CD8-positive, alpha-beta memory T cell (primary cell): ENCODE measurements around the gene NDRG4. TPM values are rescaled to one million over a fixed set of nuclear protein-coding genes. Genes with fewer than 3 reads are reported as not detected.

Experiments used
- CTCF ChIA-PET: fragments of 350-600 bp; sonication (Branson Sonifier 250); formaldehyde crosslinking; loops from one replicate; lab custom pipeline; 2021; ENCODE audit warnings: antibody characterized with exemption; lab: Charles Lee
- POLR2A ChIA-PET: fragments of 350-600 bp; sonication (Branson Sonifier 250); formaldehyde crosslinking; loops from one replicate; lab custom pipeline; 2021; ENCODE audit warnings: antibody characterized with exemption; lab: Charles Lee
- DNase-seq, 5 donors: peaks; one replicate each; pipeline versions ENCODE4 v3.0.0 to v3.0.0-alpha.2; 2020 to 2022; ENCODE audit warnings: mixed read lengths in 1 of 5
- H3K27ac ChIP-seq: one replicate; pipeline ENCODE4 v1.7.0; 2013; ENCODE audit warnings: low read depth, mild to moderate bottlenecking, low read length, moderate library complexity
- H3K27me3 ChIP-seq: 2 replicates; pipeline ENCODE4 v1.7.0; 2013; ENCODE audit warnings: low read length, mild to moderate bottlenecking; ENCODE audit not compliant: insufficient read depth, poor library complexity, severe bottlenecking
- H3K36me3 ChIP-seq: 2 replicates; pipeline ENCODE4 v1.7.0; 2013; ENCODE audit warnings: mild to moderate bottlenecking, low read length, moderate library complexity; ENCODE audit not compliant: insufficient read depth
- H3K4me1 ChIP-seq: 2 replicates; pipeline ENCODE4 v1.7.0; 2013; ENCODE audit warnings: mild to moderate bottlenecking, low read length, moderate library complexity; ENCODE audit not compliant: insufficient read depth
- H3K4me3 ChIP-seq: 2 replicates; pipeline ENCODE4 v1.7.0; 2013; ENCODE audit warnings: mild to moderate bottlenecking, low read length
- H3K9me3 ChIP-seq: 2 replicates; pipeline ENCODE4 v1.7.0; 2013; ENCODE audit warnings: mild to moderate bottlenecking, low read length
- H3K27ac Mint-ChIP-seq, 8 donors: one replicate each; pipeline ENCODE4 v1.8.0; 2020 to 2021; ENCODE audit warnings: mixed read lengths in 8 of 8, mild to moderate bottlenecking in 6 of 8, inconsistent platforms in 3 of 8, moderate library complexity in 3 of 8
- H3K27me3 Mint-ChIP-seq, 2 donors: one replicate each; pipeline ENCODE4 v1.8.0; 2020 to 2021; ENCODE audit warnings: mixed read lengths in 2 of 2, mild to moderate bottlenecking in 1 of 2, moderate library complexity in 1 of 2
- H3K36me3 Mint-ChIP-seq, 3 donors: one replicate each; pipeline ENCODE4 v1.8.0; 2020 to 2021; ENCODE audit warnings: mixed read lengths in 3 of 3, inconsistent platforms in 1 of 3, mild to moderate bottlenecking in 1 of 3
- H3K4me1 Mint-ChIP-seq, 3 donors: one replicate each; pipeline ENCODE4 v1.8.0; 2020 to 2021; ENCODE audit warnings: mixed read lengths in 3 of 3, inconsistent platforms in 1 of 3, mild to moderate bottlenecking in 1 of 3
- H3K4me3 Mint-ChIP-seq, 7 donors: one replicate each; pipeline ENCODE4 v1.8.0; 2020 to 2021; ENCODE audit warnings: mixed read lengths in 7 of 7, mild to moderate bottlenecking in 6 of 7, moderate library complexity in 4 of 7, inconsistent platforms in 2 of 7
- H3K9me3 Mint-ChIP-seq, 5 donors: one replicate each; pipeline ENCODE4 v1.8.0; 2020 to 2022; ENCODE audit warnings: mixed read lengths in 5 of 5, mild to moderate bottlenecking in 3 of 5, moderate library complexity in 2 of 5, inconsistent platforms in 1 of 5
- polyA plus RNA-seq: library from polyadenylated mRNA; unstranded; fragments of 300-500 nt; fragmentation: Illumina TruSeq; gene quantifications from one replicate; pipeline ENCODE4 v1.2.3, GENCODE V29; 2021
- total RNA-seq, 2 experiments: library from RNA; stranded (reverse); gene quantifications; one replicate each; pipeline ENCODE4 v1.2.3, GENCODE V29; 2021

NDRG4 gene
- total and polyA plus RNA-seq, 3 experiments from 2014 or later = 0.63 to 2.4 (median 1.6) TPM

DNA sequence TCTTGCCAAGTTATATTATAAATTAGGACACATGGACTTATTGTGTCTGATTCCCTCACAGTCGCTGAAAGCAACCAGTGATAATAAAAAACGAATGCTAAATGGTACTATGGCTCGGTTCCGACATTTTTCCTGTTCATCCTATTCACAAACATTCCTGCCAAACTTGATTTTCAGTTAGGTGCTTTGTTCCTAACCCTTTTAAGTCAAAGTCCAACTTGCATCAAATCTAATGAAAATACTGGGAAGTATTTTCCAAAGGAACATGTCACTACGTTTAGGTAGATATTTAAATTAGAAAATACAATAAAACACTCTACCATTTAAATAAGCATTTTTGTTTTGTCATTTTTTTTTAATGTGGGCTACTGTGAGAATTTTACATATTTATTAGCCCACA, 36.3 kb downstream of the NDRG4 start:
- peaks cover 0 to 6% (median 2%) of the 10 kb centered on the region in 3 donors for H3K4me1 Mint-ChIP-seq
- no peaks in the 10 kb centered on the region for H3K9me3 ChIP-seq
- no peak overlapping the region for H3K4me3 Mint-ChIP-seq
- no peaks in the 10 kb centered on the region for H3K27me3 ChIP-seq
- H3K9me3 Mint-ChIP-seq = no peaks in the 10 kb centered on the region
- CTCF ChIA-PET = no interaction called here
- peaks cover 78% of the 10 kb centered on the region for H3K36me3 ChIP-seq
- H3K27me3 Mint-ChIP-seq = no peaks in the 10 kb centered on the region
- H3K4me1 ChIP-seq = no peaks in the 10 kb centered on the region
- H3K27ac ChIP-seq = no peak overlapping the region
- H3K27ac Mint-ChIP-seq = peak overlapping the region in 1 of 8 donors; percentile 26
- no peak overlapping the region for H3K4me3 ChIP-seq
- POLR2A ChIA-PET = no interaction called here
- peaks cover 9 to 90% (median 35%) of the 10 kb centered on the region in 3 donors for H3K36me3 Mint-ChIP-seq
- no peak for DNase-seq

DNA sequence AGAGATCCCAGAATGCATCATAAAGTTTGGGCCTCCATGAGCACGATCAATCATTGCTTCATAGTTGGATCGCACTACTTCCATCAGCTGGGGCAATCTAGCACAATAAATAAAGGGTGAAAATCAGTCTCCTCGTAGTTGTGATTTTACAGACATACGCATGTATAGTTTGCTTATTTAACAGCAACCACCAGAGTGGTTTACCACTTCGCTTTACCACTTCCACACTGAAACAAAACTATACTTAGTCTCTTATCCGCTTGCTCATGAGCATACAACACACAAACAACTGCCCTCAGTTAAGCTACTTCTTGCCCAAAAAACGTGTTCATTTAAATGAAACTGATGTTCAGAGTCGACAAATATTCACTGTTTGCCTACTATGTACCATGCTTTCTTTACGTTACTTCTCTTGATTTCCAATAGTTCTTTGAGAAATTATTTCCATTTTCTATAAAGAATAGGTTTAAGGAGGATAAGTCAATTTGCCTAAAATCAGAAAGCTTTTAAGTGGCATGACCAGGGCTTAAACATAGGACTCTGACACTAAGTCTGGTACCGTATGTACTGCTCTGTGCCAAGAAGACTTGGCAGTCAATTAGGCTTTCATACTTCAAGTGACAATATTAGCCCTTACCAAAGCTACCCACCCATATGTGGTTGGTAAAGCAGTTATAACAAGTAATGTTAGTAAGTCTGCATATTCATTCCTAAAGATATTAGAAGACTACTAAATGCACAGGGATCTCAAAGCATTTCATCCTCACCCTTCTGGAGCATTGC, 37.4 kb downstream of the NDRG4 start:
- H3K36me3 Mint-ChIP-seq = peaks cover 9 to 90% (median 31%) of the 10 kb centered on the region in 3 donors
- no peaks in the 10 kb centered on the region for H3K27me3 ChIP-seq

DNA sequence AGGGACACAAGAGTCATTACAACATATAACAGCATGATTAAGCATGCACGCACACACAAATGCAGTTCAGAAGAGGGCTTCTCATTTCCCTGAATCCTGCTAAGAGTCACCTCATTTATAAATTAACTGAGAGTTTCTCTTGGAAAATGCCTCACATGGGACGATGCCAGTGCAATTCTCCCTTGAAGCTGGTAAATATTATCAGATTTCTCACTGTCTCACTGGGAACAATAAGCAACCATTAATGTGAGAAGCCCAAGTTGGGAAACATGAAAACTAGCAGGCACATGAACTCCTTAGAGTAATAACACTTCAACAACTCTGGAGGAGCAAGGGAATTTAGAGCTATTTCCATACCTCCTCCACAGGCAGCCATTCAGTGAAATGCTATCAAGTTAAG, 41.8 kb downstream of the NDRG4 start:
- ChIA-PET CTCF (no interaction called here), POLR2A (no interaction called here)
- H3K4me1 Mint-ChIP-seq = peaks cover 0 to 1% (median 0%) of the 10 kb centered on the region in 3 donors
- no peak for DNase-seq
- H3K9me3 ChIP-seq = no peaks in the 10 kb centered on the region
- H3K27me3 ChIP-seq = no peaks in the 10 kb centered on the region
- no peak overlapping the region for H3K27ac ChIP-seq
- no peaks in the 10 kb centered on the region for H3K27me3 Mint-ChIP-seq
- H3K4me3 Mint-ChIP-seq = no peak overlapping the region
- H3K4me3 ChIP-seq = no peak overlapping the region
- H3K9me3 Mint-ChIP-seq = no peaks in the 10 kb centered on the region
- no peaks in the 10 kb centered on the region for H3K4me1 ChIP-seq
- H3K36me3 ChIP-seq = peaks cover 75% of the 10 kb centered on the region
- peaks cover 9 to 94% (median 27%) of the 10 kb centered on the region in 3 donors for H3K36me3 Mint-ChIP-seq
- H3K27ac Mint-ChIP-seq = peak overlapping the region in 1 of 8 donors; percentile 23

More for the DNA sequence above, 37.4 kb downstream of the NDRG4 start:
- peaks cover 68% of the 10 kb centered on the region for H3K36me3 ChIP-seq
- ChIA-PET CTCF (no interaction called here), POLR2A (no interaction called here)
- Mint-ChIP-seq H3K4me3 (no peak overlapping the region), H3K4me1 (peaks cover 0 to 6% (median 2%) of the 10 kb centered on the region in 3 donors), H3K27me3 (no peaks in the 10 kb centered on the region), H3K27ac (peak overlapping the region in 2 of 8 donors; percentile 28 to 54), H3K9me3 (no peaks in the 10 kb centered on the region)
- H3K27ac ChIP-seq = no peak overlapping the region
- no peak overlapping the region for H3K4me3 ChIP-seq
- H3K9me3 ChIP-seq = no peaks in the 10 kb centered on the region
- no peak for DNase-seq
- no peaks in the 10 kb centered on the region for H3K4me1 ChIP-seq

- ChIA-PET CTCF (interaction anchor here (0.9 kb wide), 1 partner anchor 9 kb away, joined by 3 read pairs; no protein-coding TSS in a partner anchor), POLR2A (no interaction called here)
- H3K27me3 Mint-ChIP-seq = no peaks in the 10 kb centered on the region
- H3K27ac Mint-ChIP-seq = peak overlapping the region in 2 of 8 donors; percentile 23 to 42
- DNase-seq = no peak
- peaks cover 0 to 3% (median 0%) of the 10 kb centered on the region in 3 donors for H3K4me1 Mint-ChIP-seq
- H3K36me3 ChIP-seq = peaks cover 74% of the 10 kb centered on the region
- H3K27ac ChIP-seq = no peak overlapping the region
- H3K4me1 ChIP-seq = no peaks in the 10 kb centered on the region
- H3K4me3 ChIP-seq = no peak overlapping the region
- H3K4me3 Mint-ChIP-seq = no peak overlapping the region
- H3K9me3 Mint-ChIP-seq = no peaks in the 10 kb centered on the region
- no peaks in the 10 kb centered on the region for H3K9me3 ChIP-seq
- peaks cover 3 to 94% (median 27%) of the 10 kb centered on the region in 3 donors for H3K36me3 Mint-ChIP-seq
- no peaks in the 10 kb centered on the region for H3K27me3 ChIP-seq
Measured at GRCh38 chr16:58542291-58542690, 42.3 kb downstream of the NDRG4 start.

DNA sequence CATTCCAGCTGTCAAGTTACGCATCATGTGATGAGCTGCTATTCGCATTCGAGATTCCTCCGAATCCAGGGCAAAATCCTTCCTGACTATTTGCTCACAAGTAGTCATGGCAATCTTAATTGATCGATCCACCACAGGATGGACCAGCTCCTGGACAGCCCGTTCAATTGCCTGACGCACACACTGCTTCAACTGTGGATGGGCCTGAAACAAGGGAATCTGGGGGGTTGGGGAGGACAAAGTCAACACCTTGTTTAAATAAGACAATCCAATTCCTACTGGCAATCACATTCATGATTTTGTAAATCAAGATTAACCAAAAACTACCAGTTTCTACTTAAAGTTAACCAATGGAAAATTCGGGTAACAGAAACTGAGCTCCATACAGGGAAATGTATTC, 43.7 kb downstream of the NDRG4 start:
- Histone ChIP-seq H3K36me3 (peaks cover 72% of the 10 kb centered on the region), H3K4me1 (no peaks in the 10 kb centered on the region), H3K27ac (no peak overlapping the region), H3K9me3 (no peaks in the 10 kb centered on the region), H3K27me3 (no peaks in the 10 kb centered on the region), H3K4me3 (no peak overlapping the region)
- Mint-ChIP-seq H3K4me1 (peaks cover 3 to 12% (median 4%) of the 10 kb centered on the region in 3 donors), H3K27me3 (no peaks in the 10 kb centered on the region), H3K36me3 (peaks cover 0 to 94% (median 21%) of the 10 kb centered on the region in 3 donors), H3K27ac (peak overlapping the region in 1 of 8 donors; percentile 19), H3K9me3 (no peaks in the 10 kb centered on the region), H3K4me3 (no peak overlapping the region)
- ChIA-PET CTCF (no interaction called here), POLR2A (no interaction called here)
- DNase-seq = no peak

- H3K36me3 Mint-ChIP-seq = peaks cover 0 to 97% (median 20%) of the 10 kb centered on the region in 3 donors
Measured at GRCh38 chr16:58548378-58548777, 48.4 kb downstream of the NDRG4 start.

GRCh38 chr16:58551496-58551895, 51.6 kb downstream of the NDRG4 start:
- no peaks in the 10 kb centered on the region for H3K4me1 ChIP-seq
- POLR2A ChIA-PET = no interaction called here
- H3K36me3 ChIP-seq = peaks cover 77% of the 10 kb centered on the region
- no peaks in the 10 kb centered on the region for H3K27me3 ChIP-seq
- Mint-ChIP-seq H3K4me1 (peaks cover 2 to 14% (median 4%) of the 10 kb centered on the region in 3 donors), H3K9me3 (no peaks in the 10 kb centered on the region), H3K4me3 (no peak overlapping the region), H3K27ac (peak overlapping the region in 1 of 8 donors; percentile 51), H3K27me3 (no peaks in the 10 kb centered on the region), H3K36me3 (peaks cover 6 to 97% (median 24%) of the 10 kb centered on the region in 3 donors)
- H3K9me3 ChIP-seq = no peaks in the 10 kb centered on the region
- no peak overlapping the region for H3K4me3 ChIP-seq
- CTCF ChIA-PET = interaction anchor here (1.4 kb wide), 1 partner anchor 9 kb away, joined by 3 read pairs; no protein-coding TSS in a partner anchor
- H3K27ac ChIP-seq = no peak overlapping the region
- DNase-seq = no peak

More at GRCh38 chr16:58548378-58548777, 48.4 kb downstream of the NDRG4 start:
- H3K27ac ChIP-seq = no peak overlapping the region
- peaks cover 73% of the 10 kb centered on the region for H3K36me3 ChIP-seq
- CTCF ChIA-PET = interaction anchor here (0.7 kb wide), 1 partner anchor 260 kb away, joined by 3 read pairs; no protein-coding TSS in a partner anchor
- POLR2A ChIA-PET = no interaction called here
- no peak overlapping the region for H3K4me3 Mint-ChIP-seq
- H3K9me3 ChIP-seq = no peaks in the 10 kb centered on the region
- no peaks in the 10 kb centered on the region for H3K9me3 Mint-ChIP-seq
- H3K27ac Mint-ChIP-seq = peak overlapping the region in 2 of 8 donors; percentile 15 to 66
- H3K4me1 ChIP-seq = no peaks in the 10 kb centered on the region
- no peak overlapping the region for H3K4me3 ChIP-seq
- no peaks in the 10 kb centered on the region for H3K27me3 ChIP-seq
- peaks cover 3 to 13% (median 4%) of the 10 kb centered on the region in 3 donors for H3K4me1 Mint-ChIP-seq
- no peaks in the 10 kb centered on the region for H3K27me3 Mint-ChIP-seq
- no peak for DNase-seq

- no peak overlapping the region for H3K4me3 Mint-ChIP-seq
- Histone ChIP-seq H3K4me1 (no peaks in the 10 kb centered on the region), H3K4me3 (no peak overlapping the region), H3K9me3 (no peaks in the 10 kb centered on the region), H3K27ac (no peak overlapping the region), H3K27me3 (no peaks in the 10 kb centered on the region), H3K36me3 (peaks cover 61% of the 10 kb centered on the region)
- ChIA-PET CTCF (no interaction called here), POLR2A (no interaction called here)
- no peak for DNase-seq
- peaks cover 6 to 93% (median 24%) of the 10 kb centered on the region in 3 donors for H3K36me3 Mint-ChIP-seq
- H3K27ac Mint-ChIP-seq = peak overlapping the region in 2 of 8 donors; percentile 4 to 38
- H3K9me3 Mint-ChIP-seq = no peaks in the 10 kb centered on the region
- peaks cover 2 to 15% (median 5%) of the 10 kb centered on the region in 3 donors for H3K4me1 Mint-ChIP-seq
- no peaks in the 10 kb centered on the region for H3K27me3 Mint-ChIP-seq
Measured at GRCh38 chr16:58556678-58557077, 56.7 kb downstream of the NDRG4 start.
